Measurements from ENCODE around the gene NFAM1. TPM values are rescaled to one million over a fixed set of nuclear protein-coding genes. Genes with fewer than 3 reads are reported as not detected.

The NFAM1 gene
- 0.05 and 0.07 TPM in 2 replicates for total RNA-seq

DNA sequence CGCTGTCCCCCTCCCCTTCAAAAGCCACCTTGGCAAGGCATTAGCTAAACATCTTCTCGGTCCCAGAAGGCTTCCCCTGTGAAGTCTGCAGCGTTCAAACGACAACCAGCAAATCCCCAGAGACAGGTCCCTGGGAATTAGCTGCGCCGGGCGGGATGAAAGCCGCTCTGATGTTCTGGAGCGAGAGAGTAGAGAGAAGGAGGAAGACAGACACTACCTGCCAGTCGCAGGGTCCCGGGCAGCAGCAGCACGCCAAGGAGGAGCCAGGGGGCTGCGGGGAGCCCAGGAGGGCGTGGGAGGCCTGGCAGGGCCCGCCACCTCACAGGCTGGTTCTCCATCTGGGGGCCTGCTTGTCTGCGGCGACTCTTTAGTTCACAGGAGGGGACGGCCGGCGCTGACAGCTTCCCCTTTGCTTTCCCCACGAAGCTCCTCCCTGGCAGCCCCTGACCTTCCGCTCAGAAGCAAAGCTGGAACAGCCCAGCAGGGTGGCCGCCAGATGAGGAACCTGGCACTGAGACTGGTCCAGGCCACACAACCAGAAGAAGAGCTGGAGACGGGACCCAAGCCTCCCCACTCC, at the start of gene NFAM1:
TSS of gene NFAM1 (minus strand) at position 384 of the 577 bp plus-strand sequence. CDS start at position 338, 46 bp downstream.
- Mint-ChIP-seq H3K4me3 (no peak within 1 kb of the TSS), H3K36me3 (ENCODE audit: low read depth) (no peaks in the 10 kb centered on the region), H3K4me1 (peaks cover 4% of the 10 kb centered on the region), H3K27me3 (peaks cover 25% of the 10 kb centered on the region), H3K27ac (no peak within 1 kb of the TSS), H3K9me3 (no peaks in the 10 kb centered on the region)
- intact Hi-C loops (cut with micrococcal nuclease), result no loop called here
- DNase-seq, result no peak

DNA sequence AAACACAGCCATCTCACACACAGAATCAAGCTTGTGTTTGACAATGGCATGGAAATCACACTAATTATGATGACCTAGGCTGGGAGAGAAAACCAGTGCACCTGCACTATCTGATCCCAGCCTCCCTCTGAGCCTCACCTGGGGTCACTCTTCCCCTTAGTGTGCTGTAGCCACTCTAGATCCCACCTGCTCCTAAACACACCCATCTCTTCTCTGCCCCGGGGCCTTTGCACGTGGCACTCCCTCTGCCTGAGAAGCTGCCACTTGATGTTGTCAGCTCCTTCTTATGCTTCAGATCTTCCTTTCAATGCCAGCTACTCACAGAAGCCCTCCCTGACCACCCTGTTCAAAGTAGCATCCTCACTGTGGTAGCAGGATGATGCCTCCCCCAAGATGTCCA, 42.9 kb upstream of the NFAM1 start:
- Mint-ChIP-seq H3K9me3 (no peaks in the 10 kb centered on the region), H3K36me3 (ENCODE audit: low read depth) (no peaks in the 10 kb centered on the region), H3K4me3 (no peak overlapping the region), H3K4me1 (peaks cover 8% of the 10 kb centered on the region), H3K27ac (no peak overlapping the region), H3K27me3 (peaks cover 23% of the 10 kb centered on the region)
- intact Hi-C loops (cut with micrococcal nuclease), result no loop called here
- DNase-seq, result no peak

GRCh38 chr22:42473484-42474193, 41.4 kb upstream of the NFAM1 start:
- no peak overlapping the region for H3K4me3 Mint-ChIP-seq
- no peaks in the 10 kb centered on the region for H3K36me3 Mint-ChIP-seq (ENCODE audit: low read depth)
- H3K27me3 Mint-ChIP-seq, result peaks cover 29% of the 10 kb centered on the region
- intact Hi-C loops (cut with micrococcal nuclease), result no loop called here
- DNase-seq, result peak; percentile 75
- H3K27ac Mint-ChIP-seq, result no peak overlapping the region
- no peaks in the 10 kb centered on the region for H3K9me3 Mint-ChIP-seq
- H3K4me1 Mint-ChIP-seq, result peaks cover 7% of the 10 kb centered on the region

DNA sequence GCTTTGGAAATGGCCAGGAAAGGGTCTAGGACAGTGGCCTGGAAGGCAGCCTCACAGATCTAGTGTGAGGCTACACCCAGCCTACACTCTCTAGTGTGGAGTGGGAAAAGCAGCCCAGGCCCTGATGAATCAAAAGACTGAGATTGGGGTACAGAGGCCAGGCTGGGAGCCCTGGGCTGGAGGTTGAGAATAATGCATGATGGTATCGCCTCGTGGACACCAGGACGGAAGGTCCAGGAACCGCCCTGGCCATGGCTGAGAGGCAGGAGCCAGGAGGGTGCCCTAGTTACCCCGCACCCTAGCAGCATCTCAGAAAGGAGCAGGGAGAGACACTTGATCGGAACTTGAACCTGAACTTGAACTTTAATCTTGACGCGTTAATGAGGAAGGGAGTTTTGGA, 40.5 kb upstream of the NFAM1 start:
- H3K27ac Mint-ChIP-seq, result no peak overlapping the region

DNA sequence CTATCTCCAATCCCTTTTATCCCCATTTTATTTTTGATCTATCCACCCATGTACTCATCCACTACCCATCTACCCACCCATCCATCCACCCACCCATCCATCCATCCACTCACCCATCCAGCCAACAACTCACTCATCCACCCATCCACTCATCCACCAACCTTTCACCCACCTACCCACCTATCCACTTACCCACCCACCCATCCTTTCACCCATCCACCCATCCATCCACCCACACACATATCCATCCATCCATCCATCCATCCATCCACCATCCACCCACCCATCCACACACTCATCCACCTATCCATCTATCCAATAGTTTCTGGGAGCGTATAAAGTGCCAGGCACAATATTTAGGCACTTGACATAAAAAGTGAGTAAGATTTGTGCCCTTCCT, 39.2 kb upstream of the NFAM1 start:
- intact Hi-C loops (cut with micrococcal nuclease), result no loop called here
- H3K9me3 Mint-ChIP-seq, result no peaks in the 10 kb centered on the region
- H3K4me1 Mint-ChIP-seq, result no peaks in the 10 kb centered on the region
- H3K36me3 Mint-ChIP-seq (ENCODE audit: low read depth), result no peaks in the 10 kb centered on the region
- H3K4me3 Mint-ChIP-seq, result no peak overlapping the region
- peaks cover 39% of the 10 kb centered on the region for H3K27me3 Mint-ChIP-seq
- DNase-seq, result no peak
- H3K27ac Mint-ChIP-seq, result no peak overlapping the region

More for the DNA sequence above, 40.5 kb upstream of the NFAM1 start:
- Mint-ChIP-seq H3K4me1 (no peaks in the 10 kb centered on the region), H3K36me3 (ENCODE audit: low read depth) (no peaks in the 10 kb centered on the region), H3K4me3 (no peak overlapping the region), H3K27me3 (peaks cover 37% of the 10 kb centered on the region), H3K9me3 (no peaks in the 10 kb centered on the region)
- no peak for DNase-seq
- intact Hi-C loops (cut with micrococcal nuclease), result no loop called here

DNA sequence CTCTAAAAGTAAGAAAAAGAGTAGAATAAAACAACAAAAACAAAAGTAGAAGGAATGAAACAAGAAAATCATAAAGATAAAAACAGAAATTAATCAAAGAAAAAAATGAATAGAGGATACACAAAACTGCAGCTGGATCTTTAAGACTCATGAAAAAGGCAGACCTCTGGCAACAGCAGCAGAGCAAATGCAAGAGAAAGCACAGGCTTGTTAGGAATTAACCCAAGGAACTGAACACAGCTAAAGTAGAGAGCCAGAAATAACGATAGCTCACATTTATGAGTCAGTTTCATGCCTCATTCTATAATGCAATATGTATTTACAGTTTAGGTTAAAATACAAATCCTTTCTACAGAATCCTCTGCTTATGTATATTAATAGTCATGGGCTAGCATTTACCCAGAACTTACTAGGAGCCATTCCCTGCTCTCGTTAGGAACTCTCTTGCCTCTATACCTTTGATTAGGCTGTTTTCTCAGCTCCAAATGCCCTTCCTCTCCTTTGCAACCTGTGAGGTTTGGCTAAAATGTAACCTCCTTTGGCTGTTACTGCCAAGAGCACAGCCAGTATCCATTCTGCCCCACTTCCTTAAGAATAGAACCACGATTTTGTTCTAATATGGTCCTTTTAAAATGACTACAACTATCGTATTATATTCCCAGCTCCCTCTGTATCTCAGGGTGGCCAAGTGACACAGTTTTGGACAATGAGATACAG, 38.3 kb upstream of the NFAM1 start:
- Mint-ChIP-seq H3K4me3 (no peak overlapping the region), H3K4me1 (no peaks in the 10 kb centered on the region), H3K27me3 (peaks cover 40% of the 10 kb centered on the region), H3K36me3 (ENCODE audit: low read depth) (no peaks in the 10 kb centered on the region), H3K9me3 (no peaks in the 10 kb centered on the region), H3K27ac (no peak overlapping the region)
- no peak for DNase-seq
- intact Hi-C loops (cut with micrococcal nuclease), result no loop called here

- Mint-ChIP-seq H3K4me1 (no peaks in the 10 kb centered on the region), H3K9me3 (no peaks in the 10 kb centered on the region), H3K36me3 (ENCODE audit: low read depth) (no peaks in the 10 kb centered on the region), H3K27me3 (peaks cover 40% of the 10 kb centered on the region), H3K27ac (no peak overlapping the region), H3K4me3 (no peak overlapping the region)
- intact Hi-C loops (cut with micrococcal nuclease), result no loop called here
- no peak for DNase-seq
Measured at GRCh38 chr22:42468841-42469240, 36.6 kb upstream of the NFAM1 start.

DNA sequence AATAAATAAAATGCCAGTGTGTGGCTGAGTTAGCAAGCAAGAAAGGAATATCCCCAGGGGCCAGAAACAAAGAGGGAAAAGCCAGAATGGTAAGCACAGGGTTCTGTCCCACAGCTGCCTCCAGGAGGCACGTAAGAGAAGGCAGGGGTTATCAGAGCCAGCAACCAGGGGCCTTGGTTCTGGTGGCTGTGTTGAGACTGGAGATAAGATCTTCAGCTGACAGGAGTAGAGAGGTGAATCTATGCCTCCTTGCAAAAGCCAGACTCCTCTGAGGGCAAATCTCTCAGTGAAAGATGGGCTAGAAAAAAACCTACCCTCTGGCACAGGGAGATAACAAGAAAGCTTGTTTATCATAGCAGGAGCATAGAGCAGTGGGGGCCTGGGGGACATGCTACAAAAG, 29.8 kb upstream of the NFAM1 start:
- peaks cover 31% of the 10 kb centered on the region for H3K27me3 Mint-ChIP-seq
- intact Hi-C loops (cut with micrococcal nuclease), result no loop called here
- DNase-seq, result no peak
- peaks cover 3% of the 10 kb centered on the region for H3K4me1 Mint-ChIP-seq
- H3K36me3 Mint-ChIP-seq (ENCODE audit: low read depth), result no peaks in the 10 kb centered on the region
- no peak overlapping the region for H3K27ac Mint-ChIP-seq
- no peak overlapping the region for H3K4me3 Mint-ChIP-seq
- no peaks in the 10 kb centered on the region for H3K9me3 Mint-ChIP-seq

GRCh38 chr22:42461511-42461910, 29.3 kb upstream of the NFAM1 start:
- intact Hi-C loops (cut with micrococcal nuclease), result no loop called here
- peaks cover 32% of the 10 kb centered on the region for H3K27me3 Mint-ChIP-seq
- H3K27ac Mint-ChIP-seq, result no peak overlapping the region
- no peak for DNase-seq
- no peaks in the 10 kb centered on the region for H3K9me3 Mint-ChIP-seq
- no peaks in the 10 kb centered on the region for H3K36me3 Mint-ChIP-seq (ENCODE audit: low read depth)
- peaks cover 3% of the 10 kb centered on the region for H3K4me1 Mint-ChIP-seq
- no peak overlapping the region for H3K4me3 Mint-ChIP-seq

DNA sequence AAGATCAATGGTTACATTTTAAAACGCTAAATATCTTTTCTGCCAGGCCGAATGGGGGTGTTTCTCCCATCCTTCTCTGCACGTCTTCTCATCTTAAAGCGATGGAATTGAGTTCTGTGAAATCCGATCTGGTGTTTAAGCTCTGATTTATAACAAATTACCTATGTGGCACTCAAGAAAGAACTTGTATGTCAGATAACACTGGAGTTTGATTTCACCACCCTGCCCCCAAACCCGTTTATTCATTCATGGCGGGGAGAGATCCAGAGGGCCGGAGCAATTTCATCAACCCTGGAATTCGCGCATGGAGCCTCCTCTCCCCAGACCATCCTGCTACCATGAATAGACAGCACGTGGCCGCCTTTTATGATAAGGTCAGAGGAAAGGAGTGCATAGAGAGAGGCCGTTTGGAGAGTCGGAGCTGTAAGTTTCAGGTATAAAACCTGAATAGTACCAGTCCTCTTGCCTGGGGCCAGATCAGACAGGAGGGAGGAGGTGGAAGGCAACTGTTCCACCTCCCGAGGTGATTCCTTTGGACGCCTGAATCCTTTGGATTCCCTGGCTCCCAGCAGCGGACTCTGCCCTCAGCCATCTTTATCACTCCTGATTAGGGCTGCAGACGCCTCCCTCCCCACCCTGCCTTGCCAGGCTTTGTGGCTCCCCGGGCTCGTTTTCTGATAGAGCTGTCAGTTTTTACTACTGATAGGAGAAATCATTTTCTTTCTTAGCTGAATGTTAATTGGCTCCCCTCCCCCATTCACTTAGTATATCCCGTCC, 27.3 kb upstream of the NFAM1 start:
- intact Hi-C loops (cut with micrococcal nuclease), result no loop called here
- Mint-ChIP-seq H3K36me3 (ENCODE audit: low read depth) (no peaks in the 10 kb centered on the region), H3K4me1 (peaks cover 3% of the 10 kb centered on the region), H3K4me3 (no peak overlapping the region), H3K27me3 (peaks cover 34% of the 10 kb centered on the region), H3K27ac (no peak overlapping the region), H3K9me3 (no peaks in the 10 kb centered on the region)
- DNase-seq, result no peak

DNA sequence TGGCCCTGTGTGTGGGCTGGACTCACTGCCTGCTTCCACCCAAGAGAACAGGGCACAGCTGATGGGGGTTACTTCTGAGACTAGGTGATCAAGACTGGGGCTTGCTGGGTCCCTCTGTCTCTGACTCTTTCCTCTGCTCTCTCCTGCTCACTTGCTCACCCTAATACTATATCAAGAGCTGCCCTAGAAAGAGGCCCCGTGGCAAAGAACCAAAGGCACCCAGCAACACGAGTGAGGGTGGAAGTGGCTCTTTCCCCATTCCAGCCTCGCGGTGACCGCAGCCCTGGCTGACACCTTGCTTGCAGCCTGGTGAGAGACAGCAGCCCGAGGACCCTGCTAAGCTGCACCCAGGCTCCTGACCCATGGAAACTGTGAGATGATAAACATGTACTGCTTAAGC, 20.7 kb upstream of the NFAM1 start:
- H3K4me3 Mint-ChIP-seq, result no peak overlapping the region
- H3K27ac Mint-ChIP-seq, result no peak overlapping the region
- peaks cover 11% of the 10 kb centered on the region for H3K27me3 Mint-ChIP-seq
- no peaks in the 10 kb centered on the region for H3K4me1 Mint-ChIP-seq
- H3K36me3 Mint-ChIP-seq (ENCODE audit: low read depth), result no peaks in the 10 kb centered on the region
- no peaks in the 10 kb centered on the region for H3K9me3 Mint-ChIP-seq
- no peak for DNase-seq
- intact Hi-C loops (cut with micrococcal nuclease), result no loop called here

DNA sequence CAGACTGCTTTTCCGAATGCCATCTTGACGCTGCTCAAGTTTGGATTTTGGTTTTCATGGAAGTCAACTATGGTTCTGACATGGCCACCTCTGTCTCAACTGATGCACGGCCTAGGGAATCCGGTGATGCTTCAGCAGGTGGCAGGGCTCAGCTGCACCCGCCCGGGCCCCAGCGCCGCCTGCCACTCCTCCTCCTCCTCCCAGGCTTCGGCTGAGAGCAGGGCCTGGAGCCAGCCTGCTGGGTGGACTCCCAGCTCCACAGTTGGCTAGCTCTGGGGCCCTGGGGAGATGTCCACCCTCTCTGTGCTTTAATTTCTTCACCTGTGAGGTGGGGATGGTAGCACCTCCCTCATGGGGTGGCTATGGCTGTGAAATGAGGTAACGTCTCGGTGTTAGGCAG, 20.3 kb upstream of the NFAM1 start:
- DNase-seq, result no peak
- H3K36me3 Mint-ChIP-seq (ENCODE audit: low read depth), result no peaks in the 10 kb centered on the region
- intact Hi-C loops (cut with micrococcal nuclease), result no loop called here
- H3K27ac Mint-ChIP-seq, result no peak overlapping the region
- no peaks in the 10 kb centered on the region for H3K9me3 Mint-ChIP-seq
- H3K27me3 Mint-ChIP-seq, result peaks cover 11% of the 10 kb centered on the region
- H3K4me1 Mint-ChIP-seq, result no peaks in the 10 kb centered on the region
- no peak overlapping the region for H3K4me3 Mint-ChIP-seq

GRCh38 chr22:42451499-42452145, 19.4 kb upstream of the NFAM1 start:
- H3K4me1 Mint-ChIP-seq, result no peaks in the 10 kb centered on the region
- intact Hi-C loops (cut with micrococcal nuclease), result no loop called here
- peaks cover 11% of the 10 kb centered on the region for H3K27me3 Mint-ChIP-seq
- no peak for DNase-seq
- H3K4me3 Mint-ChIP-seq, result no peak overlapping the region
- H3K27ac Mint-ChIP-seq, result no peak overlapping the region
- H3K36me3 Mint-ChIP-seq (ENCODE audit: low read depth), result no peaks in the 10 kb centered on the region
- no peaks in the 10 kb centered on the region for H3K9me3 Mint-ChIP-seq

All from activated CD4-positive, alpha-beta T cell treated with anti-CD3 and anti-CD28 coated beads, Interleukin-2, amount 10 ng/mL, durations not matched to agents 24 days and 14 days (primary cell).